Activated CD4-positive, alpha-beta T cell treated with anti-CD3 and anti-CD28 coated beads for 1 hour (primary cell): ENCODE measurements around the gene UBE2G1.
"Not testable (repeated sequence)": the region's sequence is repeated elsewhere in the genome, so short reads cannot be mapped to it uniquely, and the experiment has no call there.

ENCODE experiments used
- DNase-seq: peaks from one replicate; pipeline ENCODE4 v3.0.0-alpha.2; 2020

The UBE2G1 gene, protein sequence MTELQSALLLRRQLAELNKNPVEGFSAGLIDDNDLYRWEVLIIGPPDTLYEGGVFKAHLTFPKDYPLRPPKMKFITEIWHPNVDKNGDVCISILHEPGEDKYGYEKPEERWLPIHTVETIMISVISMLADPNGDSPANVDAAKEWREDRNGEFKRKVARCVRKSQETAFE

GRCh38 chr17:4366327-4367063 lies at the start of gene UBE2G1:
Gene UBE2G1, minus strand, starts transcription at chr17:4366675. Its CDS starts 359 bp downstream, at chr17:4366316.
- DNase-seq, result peak; percentile 99

GRCh38 chr17:4412933-4413831 lies 46.7 kb upstream of the UBE2G1 start:
- DNase-seq, result peak; percentile 85

DNA sequence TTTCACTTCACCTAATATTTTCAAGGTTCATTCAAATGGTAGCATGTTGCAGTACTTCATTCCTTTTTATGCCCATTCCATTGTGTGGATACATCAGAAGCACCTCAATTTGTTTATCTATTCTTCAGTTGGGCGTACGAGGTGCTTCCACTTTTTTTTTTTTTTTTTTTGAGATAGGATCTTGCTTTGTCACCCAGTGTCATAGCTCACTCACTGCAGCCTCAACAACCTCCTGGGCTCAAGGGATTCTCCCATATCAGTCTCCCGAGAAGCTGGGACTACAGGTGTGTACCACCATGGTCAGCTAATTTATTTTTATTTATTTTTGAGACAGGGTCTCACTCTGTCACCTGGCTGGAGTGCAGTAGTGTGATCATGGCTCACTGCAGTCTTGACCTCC lies 44.7 kb upstream of the UBE2G1 start:
- DNase-seq, result no peak

DNA sequence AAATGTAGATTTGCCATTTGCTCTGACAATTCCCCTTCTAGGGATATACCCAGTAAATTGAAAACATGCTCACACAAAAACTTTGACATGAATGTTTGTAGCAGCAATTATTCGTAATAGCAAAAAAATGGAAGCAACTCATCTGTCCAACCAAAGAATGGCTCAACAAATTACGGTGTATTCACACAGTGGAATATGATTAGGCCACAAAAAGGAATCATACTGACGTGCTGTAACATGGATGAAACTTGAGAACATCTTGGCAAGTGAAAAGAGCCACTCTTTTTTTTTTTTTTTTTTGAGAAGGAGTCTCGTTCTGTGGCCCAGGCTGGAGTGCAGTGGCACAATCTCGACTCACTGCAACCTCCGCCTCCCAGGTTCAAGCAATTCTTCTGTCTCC lies 43.2 kb upstream of the UBE2G1 start:
- DNase-seq, result no peak

- no peak for DNase-seq
Observed at GRCh38 chr17:4407851-4408250, 41.4 kb upstream of the UBE2G1 start.

DNA sequence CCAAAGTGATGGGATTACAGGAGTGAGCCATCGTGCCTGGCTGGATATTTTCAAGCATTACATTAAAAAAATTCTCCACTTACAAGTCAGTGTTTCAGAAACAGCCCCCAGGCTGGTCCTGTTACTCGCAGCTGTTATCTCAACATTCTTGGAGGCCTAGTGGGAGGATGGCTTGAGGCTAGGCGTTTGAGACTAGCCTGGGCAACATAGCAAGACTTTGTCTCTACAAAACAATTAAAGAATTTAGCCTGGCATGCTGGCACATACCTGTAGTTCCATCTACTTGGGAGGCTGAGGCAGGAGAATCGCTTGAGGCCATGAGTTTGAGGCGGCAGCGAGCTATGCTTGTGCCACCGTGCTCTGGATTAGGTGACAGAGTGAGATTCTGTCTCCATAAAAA lies 40.7 kb upstream of the UBE2G1 start:
- DNase-seq, result no peak

DNA sequence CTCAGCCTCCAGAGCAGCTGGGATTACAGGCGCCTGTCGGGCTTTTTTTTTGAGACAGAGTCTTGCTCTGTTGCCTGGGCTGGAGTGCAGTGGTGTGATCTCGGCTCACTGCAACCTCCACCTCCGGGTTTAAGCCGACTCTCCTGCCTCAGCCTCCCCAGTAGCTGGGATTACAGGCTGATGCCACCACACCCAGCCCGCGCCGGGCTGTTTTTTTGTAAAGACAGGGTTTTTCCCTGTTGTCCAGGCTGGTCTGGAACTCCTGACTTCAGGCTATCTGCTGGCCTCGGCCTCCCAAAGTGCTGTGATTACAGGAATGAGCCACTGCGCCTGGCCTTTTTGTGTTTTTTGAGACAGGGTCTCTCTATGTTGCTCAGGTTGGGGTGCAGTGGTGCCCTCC lies 39.9 kb upstream of the UBE2G1 start:
- no peak for DNase-seq

GRCh38 chr17:4405699-4406098 lies 39.2 kb upstream of the UBE2G1 start:
- no peak for DNase-seq

GRCh38 chr17:4405038-4405669 lies 38.7 kb upstream of the UBE2G1 start:
- no peak for DNase-seq

DNA sequence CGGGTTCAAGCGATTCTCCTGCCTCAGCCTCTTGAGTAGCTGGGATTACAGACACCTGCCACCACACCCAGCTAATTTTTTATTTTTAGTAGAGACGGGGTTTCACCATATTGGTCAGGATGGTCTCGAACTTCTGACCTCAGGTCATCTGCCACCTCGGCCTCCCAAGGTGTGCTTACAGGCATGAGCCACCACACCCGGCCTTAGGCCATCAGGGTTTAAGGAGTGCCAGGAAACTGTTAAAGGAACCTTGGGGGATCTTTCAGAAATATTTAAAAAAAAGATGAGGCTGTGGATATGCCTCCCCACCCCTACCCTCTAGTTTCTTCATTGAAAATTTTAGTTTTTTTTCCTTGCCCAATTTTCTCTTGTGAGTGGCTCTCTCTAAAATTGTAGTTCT lies 31.4 kb upstream of the UBE2G1 start:
- DNase-seq, result no peak

DNA sequence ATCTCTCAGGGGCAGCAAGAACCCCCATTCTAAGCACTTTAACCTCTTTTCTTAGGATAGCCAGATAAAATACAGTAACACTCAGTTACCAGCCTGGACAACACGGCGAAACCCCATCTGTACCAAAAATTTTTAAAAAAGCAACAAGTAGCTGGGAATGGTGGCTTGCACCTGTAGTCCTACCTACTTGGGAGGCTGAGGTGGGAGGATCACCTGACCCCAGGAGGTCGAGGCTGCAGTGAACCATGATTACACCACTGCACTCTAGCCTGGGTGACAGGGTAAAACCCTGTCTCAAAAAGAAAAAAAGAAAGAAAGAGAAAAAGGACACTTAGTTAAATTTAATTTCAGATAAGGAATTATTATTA lies 28.6 kb upstream of the UBE2G1 start:
- DNase-seq, result no peak

GRCh38 chr17:4394208-4395110 lies 28.0 kb upstream of the UBE2G1 start:
- DNase-seq, result no peak

DNA sequence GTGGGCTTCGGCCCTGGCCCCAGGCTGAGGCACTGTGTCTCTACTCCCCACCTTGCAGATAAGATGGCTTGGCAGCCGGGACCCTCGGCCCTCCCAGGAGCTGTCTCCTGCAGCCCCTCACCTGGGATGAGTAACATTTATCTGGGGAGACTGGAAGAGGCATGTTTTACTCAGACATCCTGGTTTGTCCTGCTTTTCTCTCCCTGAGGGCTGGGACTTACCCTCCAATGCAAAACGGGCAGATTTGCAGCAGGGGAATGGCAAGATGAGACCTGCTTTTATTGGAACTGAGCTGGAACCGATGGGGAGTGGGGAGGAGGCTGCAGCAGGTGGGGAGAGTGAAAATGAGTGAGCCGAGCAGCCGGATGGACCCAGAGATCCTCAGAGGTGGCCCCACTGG lies 27.3 kb upstream of the UBE2G1 start:
- DNase-seq, result no peak

DNA sequence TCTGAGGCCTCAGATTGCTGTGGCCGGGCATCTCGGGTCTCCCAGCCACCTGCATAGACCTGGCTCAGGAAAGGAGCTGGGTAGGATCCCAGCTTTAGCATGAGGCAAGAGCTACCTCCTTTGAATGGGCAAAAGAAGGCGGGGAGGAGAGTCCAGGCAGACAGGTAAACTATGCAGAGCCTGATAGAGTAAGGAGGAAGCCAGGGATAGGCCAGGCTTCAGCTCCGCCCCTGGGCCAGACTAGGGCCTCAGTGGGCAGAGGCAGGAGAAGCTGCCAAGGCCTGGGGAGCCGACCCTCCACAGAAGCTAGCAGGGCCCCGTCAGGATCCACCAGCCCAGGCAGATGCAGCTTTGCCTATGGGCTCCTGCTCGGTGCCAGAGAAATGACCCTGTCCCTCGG lies 22.6 kb upstream of the UBE2G1 start:
- no peak for DNase-seq

DNA sequence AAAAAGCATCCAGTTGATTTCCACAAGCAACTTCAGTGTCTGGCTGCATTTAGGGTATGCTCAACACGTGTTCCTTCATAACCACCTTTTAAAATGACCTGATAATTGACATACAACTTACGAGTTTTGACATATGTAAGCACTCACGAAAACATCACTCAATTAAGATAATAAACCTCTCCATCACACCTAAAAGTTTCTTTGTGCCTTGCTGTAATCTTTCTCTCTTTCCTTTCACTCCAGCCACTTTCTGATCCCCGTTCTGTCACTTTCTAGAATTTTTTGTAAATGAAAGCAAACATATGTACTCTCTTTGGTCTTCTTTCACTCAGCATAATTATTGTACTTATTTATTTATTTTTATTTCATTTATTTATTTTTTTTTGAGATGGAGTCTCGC lies 20.7 kb upstream of the UBE2G1 start:
- DNase-seq, result no peak

GRCh38 chr17:4386406-4386805 lies 19.9 kb upstream of the UBE2G1 start:
- DNase-seq, result no peak

DNA sequence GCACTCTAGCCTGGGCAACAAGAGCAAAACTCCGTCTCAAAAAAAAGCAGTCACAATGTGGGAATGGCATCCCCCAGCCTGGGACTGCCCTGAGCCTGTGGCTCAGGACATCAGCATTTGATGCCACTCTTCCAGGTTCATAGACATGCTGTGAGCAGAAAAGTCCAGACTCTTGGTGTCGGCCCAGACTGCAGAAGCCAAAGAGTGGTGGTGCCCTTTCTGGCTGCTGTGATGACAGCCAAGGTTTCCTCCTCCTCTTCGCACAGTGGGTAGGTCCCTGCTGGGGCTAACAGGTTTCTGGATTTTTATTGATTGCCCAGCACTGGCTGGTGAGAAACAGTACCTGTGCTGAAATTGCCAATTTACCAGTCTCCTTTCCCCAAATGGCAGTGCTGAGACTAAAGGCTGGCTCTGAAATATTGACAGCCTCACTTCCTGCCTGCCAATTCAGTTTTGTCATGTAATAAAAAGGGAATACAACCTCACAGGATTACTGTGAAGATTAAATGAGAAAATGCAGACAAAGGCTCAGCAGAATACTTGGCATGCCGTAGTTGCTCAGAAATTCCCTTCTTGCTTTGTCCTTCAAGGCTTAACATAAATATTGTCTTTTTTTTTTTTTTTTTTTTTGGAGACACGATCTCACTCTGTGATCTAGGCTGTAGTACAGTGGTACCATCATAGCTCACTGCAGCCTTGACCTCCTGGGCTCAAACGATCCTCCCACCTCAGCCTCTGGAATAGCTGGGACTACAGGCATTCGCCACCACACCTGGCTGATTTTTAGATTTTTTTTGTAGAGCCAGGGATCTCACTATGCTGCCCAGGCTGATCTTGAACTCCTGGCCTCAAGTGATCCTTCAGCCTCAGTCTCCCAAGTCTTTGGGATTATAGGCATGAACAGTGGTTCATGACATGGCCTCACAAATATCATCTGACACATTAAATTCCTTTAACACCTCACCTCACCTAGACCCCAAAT lies 15.5 kb upstream of the UBE2G1 start:
- DNase-seq, result no peak

GRCh38 chr17:4378626-4379025 lies 12.2 kb upstream of the UBE2G1 start:
- no peak for DNase-seq

DNA sequence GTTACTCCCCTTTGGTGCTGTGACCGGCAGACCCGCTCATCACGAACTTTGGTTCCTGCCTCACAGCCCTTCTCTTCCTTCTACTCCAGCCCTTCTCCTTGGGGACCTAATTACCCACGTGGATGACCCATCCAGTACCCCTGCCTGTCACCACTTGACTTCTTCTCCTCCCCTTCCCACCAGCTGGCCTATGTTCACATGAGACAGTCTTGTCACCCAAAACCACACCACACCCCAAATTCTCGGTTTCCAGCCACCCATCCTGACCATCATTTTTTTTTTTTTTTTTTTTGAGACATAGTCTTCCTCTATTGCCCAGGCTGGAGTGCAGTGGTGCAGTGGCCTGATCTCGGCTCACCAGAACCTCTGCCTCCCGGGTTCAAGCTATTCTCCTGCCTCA lies 10.8 kb upstream of the UBE2G1 start:
- not testable (repeated sequence) for DNase-seq

GRCh38 chr17:4375796-4376440 lies 9.4 kb upstream of the UBE2G1 start:
- DNase-seq, result not testable (repeated sequence)
